Right atrium auricular region (tissue), 2 donors: Measurements from ENCODE around the gene DKKL1. TPM values are rescaled to one million over a fixed set of nuclear protein-coding genes. Genes with fewer than 3 reads are reported as not detected.
"Not testable (repeated sequence)": the region's sequence is repeated elsewhere in the genome, so short reads cannot be mapped to it uniquely, and the experiment has no call there.

Experiments used
- DNase-seq: peaks from one replicate; pipeline ENCODE4 v3.0.0-alpha.2; 2019; ENCODE audit warnings: low spot score
- H3K27ac ChIP-seq, 2 donors: fragments of 200-600 bp; sonication (generic); 1 replicate in 1 of 2; 2 replicates in 1 of 2; pipeline ENCODE4 v1.5.1; 2016 to 2019
- H3K27me3 ChIP-seq, 2 donors: fragments of 200-600 bp; sonication (generic); one replicate each; pipeline versions ENCODE4 v1.5.1 to v1.6.0; 2017 to 2019
- H3K36me3 ChIP-seq: fragments of 200-600 bp; sonication (generic); one replicate; pipeline ENCODE4 v1.5.1; 2016
- H3K4me1 ChIP-seq, 2 donors: fragments of 200-600 bp; sonication (generic); one replicate each; pipeline versions ENCODE4 v1.5.1 to v1.6.0; 2017 to 2019
- H3K4me3 ChIP-seq, 2 donors: fragments of 200-600 bp; sonication (generic); 1 replicate in 1 of 2; 2 replicates in 1 of 2; pipeline ENCODE4 v1.5.1; 2017 to 2019; ENCODE audit warnings: mild to moderate bottlenecking in 1 of 2, moderate library complexity in 1 of 2
- H3K9me3 ChIP-seq, 2 donors: fragments of 200-600 bp; sonication (generic); one replicate each; pipeline ENCODE4 v1.5.1; 2019
- total RNA-seq, 2 donors: library from RNA; depleted of rRNA; stranded (reverse); fragments of >200 nt; gene quantifications; one replicate each; pipeline ENCODE4 v1.1.0, GENCODE V29; 2016
- TF ChIP-seq, protein P1 (sequence below), 2 donors: fragments of 200-600 bp; sonication (generic); IDR thresholded peaks; one replicate each; pipeline ENCODE4 v1.5.1; 2019; ENCODE audit warnings: antibody characterized with exemption in 2 of 2

The DKKL1 gene
- total RNA-seq, 2 donors from 2014 or later = not detected

GRCh38 chr19:49326165-49326704 lies 37.4 kb upstream of the DKKL1 start:
- H3K36me3 ChIP-seq = peaks cover 17% of the 10 kb centered on the region
- no peaks in the 10 kb centered on the region for H3K27me3 ChIP-seq
- no peak overlapping the region for H3K27ac ChIP-seq
- no peak for DNase-seq
- no peak overlapping the region for H3K4me3 ChIP-seq
- no peaks in the 10 kb centered on the region for H3K4me1 ChIP-seq
- TF ChIP-seq, protein P1, sequence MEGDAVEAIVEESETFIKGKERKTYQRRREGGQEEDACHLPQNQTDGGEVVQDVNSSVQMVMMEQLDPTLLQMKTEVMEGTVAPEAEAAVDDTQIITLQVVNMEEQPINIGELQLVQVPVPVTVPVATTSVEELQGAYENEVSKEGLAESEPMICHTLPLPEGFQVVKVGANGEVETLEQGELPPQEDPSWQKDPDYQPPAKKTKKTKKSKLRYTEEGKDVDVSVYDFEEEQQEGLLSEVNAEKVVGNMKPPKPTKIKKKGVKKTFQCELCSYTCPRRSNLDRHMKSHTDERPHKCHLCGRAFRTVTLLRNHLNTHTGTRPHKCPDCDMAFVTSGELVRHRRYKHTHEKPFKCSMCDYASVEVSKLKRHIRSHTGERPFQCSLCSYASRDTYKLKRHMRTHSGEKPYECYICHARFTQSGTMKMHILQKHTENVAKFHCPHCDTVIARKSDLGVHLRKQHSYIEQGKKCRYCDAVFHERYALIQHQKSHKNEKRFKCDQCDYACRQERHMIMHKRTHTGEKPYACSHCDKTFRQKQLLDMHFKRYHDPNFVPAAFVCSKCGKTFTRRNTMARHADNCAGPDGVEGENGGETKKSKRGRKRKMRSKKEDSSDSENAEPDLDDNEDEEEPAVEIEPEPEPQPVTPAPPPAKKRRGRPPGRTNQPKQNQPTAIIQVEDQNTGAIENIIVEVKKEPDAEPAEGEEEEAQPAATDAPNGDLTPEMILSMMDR (IDR thresholded peaks at IDR 0.05) = no peak
- H3K9me3 ChIP-seq = peaks cover 0 to 18% of the 10 kb centered on the region in 2 donors

DNA sequence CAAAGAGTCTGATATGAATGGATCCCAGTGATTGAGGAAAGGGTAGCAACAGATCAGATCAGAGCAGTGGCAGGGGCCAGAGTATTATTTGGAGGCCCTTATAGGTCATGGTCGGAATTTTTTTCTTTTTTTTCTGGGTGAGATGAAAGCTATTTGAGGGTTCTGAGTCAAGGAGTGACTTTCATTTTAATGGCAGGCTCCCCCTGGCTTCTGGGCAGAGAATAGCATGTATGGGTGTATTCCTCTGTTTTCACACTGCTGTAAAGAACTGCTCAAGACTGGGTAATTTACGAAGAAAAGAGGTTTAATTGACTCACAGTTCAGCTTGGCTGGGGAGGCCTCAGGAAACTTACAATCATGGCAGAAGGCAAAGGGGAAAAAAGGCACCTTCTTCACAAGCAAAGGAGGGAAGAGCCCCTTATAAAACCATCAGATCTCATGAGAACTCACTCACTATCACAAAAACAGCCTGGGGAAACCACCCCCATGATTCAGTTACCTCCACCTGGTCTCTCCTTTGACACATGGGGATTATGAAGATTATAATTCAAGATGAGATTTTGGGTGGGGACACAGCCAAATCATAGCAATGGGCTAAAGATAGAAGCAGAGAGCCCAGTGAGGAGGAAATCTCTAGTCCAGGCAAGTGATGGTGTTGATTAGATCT lies 35.7 kb upstream of the DKKL1 start:
- Histone ChIP-seq H3K27ac (no peak overlapping the region), H3K27me3 (no peaks in the 10 kb centered on the region), H3K36me3 (peaks cover 17% of the 10 kb centered on the region), H3K9me3 (peaks cover 0 to 1% of the 10 kb centered on the region in 2 donors), H3K4me1 (no peaks in the 10 kb centered on the region), H3K4me3 (no peak overlapping the region)
- DNase-seq = no peak
- TF ChIP-seq, protein P1 (IDR thresholded peaks at IDR 0.05) = peak in 1 of 2 donors; percentile 66

GRCh38 chr19:49328741-49329140 lies 34.9 kb upstream of the DKKL1 start:
- peaks cover 17% of the 10 kb centered on the region for H3K36me3 ChIP-seq
- TF ChIP-seq, protein P1 (IDR thresholded peaks at IDR 0.05) = no peak
- H3K4me1 ChIP-seq = no peaks in the 10 kb centered on the region
- H3K27me3 ChIP-seq = no peaks in the 10 kb centered on the region
- H3K9me3 ChIP-seq = no peaks in the 10 kb centered on the region
- no peak overlapping the region for H3K4me3 ChIP-seq
- no peak overlapping the region for H3K27ac ChIP-seq
- DNase-seq = no peak

DNA sequence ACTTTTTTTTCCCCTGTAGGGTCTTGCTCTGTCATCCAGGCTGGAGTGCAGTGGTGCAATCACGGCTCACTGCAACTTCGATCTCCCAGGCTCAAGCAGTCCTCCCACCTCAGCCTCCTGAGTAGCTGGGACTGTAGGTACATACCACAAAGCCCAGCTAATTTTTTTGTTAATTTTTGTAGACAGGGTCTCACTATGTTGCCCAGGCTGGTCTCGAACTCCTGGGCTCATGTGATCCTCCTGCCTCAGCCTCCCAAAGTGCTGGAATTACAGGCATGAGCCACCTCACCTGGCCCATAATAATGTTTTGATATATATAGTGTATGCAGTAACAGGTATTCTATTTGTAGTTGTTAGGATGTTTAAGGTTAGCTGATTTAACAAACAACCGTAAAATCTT lies 32.5 kb upstream of the DKKL1 start:
- H3K4me1 ChIP-seq, H3K9me3 ChIP-seq, H3K27ac ChIP-seq, H3K27me3 ChIP-seq, H3K4me3 ChIP-seq, DNase-seq: not testable (repeated sequence)
- peaks cover 17% of the 10 kb centered on the region for H3K36me3 ChIP-seq

DNA sequence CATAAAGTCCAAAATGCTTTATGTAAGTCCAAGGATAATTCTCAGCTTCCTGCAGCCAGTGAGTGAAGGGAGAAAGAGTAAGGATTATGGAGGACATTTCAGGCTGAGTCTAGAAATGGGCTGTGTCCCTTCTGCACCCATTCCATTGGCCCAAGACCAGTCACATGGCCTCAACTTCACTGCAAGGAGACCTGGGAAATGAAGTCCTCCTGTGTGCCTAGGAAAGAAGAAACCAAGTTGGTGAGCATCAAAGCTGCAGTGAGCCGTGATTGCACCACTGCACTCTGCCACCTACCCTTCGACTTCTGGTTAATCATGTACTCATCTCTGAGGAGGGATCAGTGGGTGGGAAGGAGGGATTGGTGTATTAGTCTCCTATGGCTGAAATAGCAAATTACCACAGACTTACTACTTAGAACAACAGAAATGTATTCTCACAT lies 32.0 kb upstream of the DKKL1 start:
- no peaks in the 10 kb centered on the region for H3K27me3 ChIP-seq
- H3K4me3 ChIP-seq = no peak overlapping the region
- no peak overlapping the region for H3K27ac ChIP-seq
- no peaks in the 10 kb centered on the region for H3K4me1 ChIP-seq
- DNase-seq = no peak
- no peaks in the 10 kb centered on the region for H3K9me3 ChIP-seq
- TF ChIP-seq, protein P1 (IDR thresholded peaks at IDR 0.05) = no peak
- peaks cover 17% of the 10 kb centered on the region for H3K36me3 ChIP-seq

DNA sequence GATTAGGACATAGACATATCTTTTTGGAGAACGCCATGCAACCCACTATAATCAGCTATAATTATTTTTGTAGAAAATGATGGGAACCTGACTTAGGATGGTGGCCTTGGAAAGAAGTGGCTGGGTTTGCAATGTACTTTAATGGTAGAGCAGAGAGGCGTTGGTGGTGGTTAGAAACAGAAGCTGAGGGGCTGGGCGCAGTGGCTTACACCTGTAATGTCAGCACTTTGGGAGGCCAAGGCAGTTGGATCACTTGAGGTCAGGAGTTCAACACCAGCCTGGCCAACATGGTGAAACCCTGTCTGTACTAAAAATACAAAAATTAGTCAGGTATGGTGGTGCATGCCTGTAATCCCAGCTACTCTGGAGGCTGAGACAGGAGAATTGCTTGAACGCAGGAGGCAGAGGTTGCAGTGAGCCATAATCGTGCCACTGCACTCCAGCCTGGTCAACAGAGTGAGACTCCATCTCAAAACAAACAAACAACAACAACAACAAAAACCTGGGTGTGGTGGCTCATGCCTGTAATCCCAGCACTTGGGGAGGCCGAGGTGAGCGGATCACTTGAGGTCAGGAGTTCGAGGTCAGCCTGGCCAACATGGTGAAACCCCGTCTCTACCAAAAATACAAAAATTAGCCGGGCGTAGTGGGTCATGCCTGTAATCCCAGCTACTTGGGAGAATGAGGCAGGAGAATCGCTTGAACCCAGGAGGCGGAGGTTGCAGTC lies 30.8 kb upstream of the DKKL1 start:
- H3K36me3 ChIP-seq = peaks cover 17% of the 10 kb centered on the region
- not testable (repeated sequence) for H3K27me3 ChIP-seq, H3K9me3 ChIP-seq, H3K4me3 ChIP-seq, H3K4me1 ChIP-seq, H3K27ac ChIP-seq, DNase-seq
